WTC11 (cell line): ENCODE measurements around the gene MON1A. TPM values are rescaled to one million over a fixed set of nuclear protein-coding genes. Genes with fewer than 3 reads are reported as not detected.
"Not testable (repeated sequence)": the region's sequence is repeated elsewhere in the genome, so short reads cannot be mapped to it uniquely, and the experiment has no call there.

Source experiments
- ATAC-seq: fragments of 200-7000 bp; cut with Tn5 transposase; 2 replicates; pipeline ENCODE4 v1.10.0; 2021; ENCODE audit warnings: mild to moderate bottlenecking, moderate library complexity
- CTCF ChIA-PET: fragments of 300-600 bp; sonication (Branson Sonifier 250); formaldehyde crosslinking; loops from one replicate; lab custom pipeline; 2021; ENCODE audit warnings: antibody characterized with exemption; lab: Charles Lee
- POLR2A ChIA-PET: fragments of 350-600 bp; sonication (Branson Sonifier 250); formaldehyde crosslinking; loops from one replicate; lab custom pipeline; 2021; ENCODE audit warnings: antibody characterized with exemption; lab: Charles Lee
- DNase-seq: peaks from one replicate; pipeline ENCODE4 v3.0.0; 2021; ENCODE audit warnings: low spot score
- H3K27ac Mint-ChIP-seq: 2 replicates; pipeline ENCODE4 v1.8.0; 2021; ENCODE audit warnings: mixed read lengths
- H3K27me3 Mint-ChIP-seq: 2 replicates; pipeline ENCODE4 v1.8.0; 2021; ENCODE audit warnings: low read depth, mild to moderate bottlenecking, moderate library complexity, mixed read lengths
- H3K36me3 Mint-ChIP-seq: 2 replicates; pipeline ENCODE4 v1.8.0; 2021; ENCODE audit warnings: mixed read lengths
- H3K4me1 Mint-ChIP-seq: 2 replicates; pipeline ENCODE4 v1.8.0; 2022; ENCODE audit warnings: mixed read lengths
- H3K4me3 Mint-ChIP-seq: 2 replicates; pipeline ENCODE4 v1.8.0; 2021; ENCODE audit warnings: mild to moderate bottlenecking, moderate library complexity, mixed read lengths
- H3K9me3 Mint-ChIP-seq: 2 replicates; pipeline ENCODE4 v1.8.0; 2021; ENCODE audit warnings: mixed read lengths
- ELF4 ChIP-seq: sonication (generic); formaldehyde crosslinking; IDR thresholded peaks from 2 replicates; pipeline ENCODE4 v1.8.1; 2022; ENCODE audit warnings: low read depth, mild to moderate bottlenecking, moderate library complexity, missing genetic modification reagents
- ETV6 ChIP-seq: sonication (generic); formaldehyde crosslinking; IDR thresholded peaks from 2 replicates; pipeline ENCODE4 v1.8.1; 2022; ENCODE audit warnings: mild to moderate bottlenecking, missing genetic modification reagents
- FOXJ3 ChIP-seq: sonication (generic); formaldehyde crosslinking; IDR thresholded peaks from 2 replicates; pipeline ENCODE4 v1.9.0; 2021; ENCODE audit warnings: missing genetic modification reagents, mild to moderate bottlenecking, borderline replicate concordance
- IRF2 ChIP-seq: sonication (generic); formaldehyde crosslinking; IDR thresholded peaks from 2 replicates; pipeline ENCODE4 v1.8.0; 2022; ENCODE audit warnings: low read depth, missing genetic modification reagents, borderline replicate concordance
- MXD4 ChIP-seq: fragments of 250-450 bp; sonication (Bioruptor Pico); IDR thresholded peaks from 2 replicates; pipeline ENCODE4 v1.8.0; 2021; ENCODE audit warnings: mild to moderate bottlenecking, moderate library complexity, borderline replicate concordance
- NFATC4 ChIP-seq: fragments of 250-450 bp; sonication (Bioruptor Pico); IDR thresholded peaks from 2 replicates; pipeline ENCODE4 v1.9.0; 2021; ENCODE audit warnings: mild to moderate bottlenecking
- TP53 ChIP-seq: sonication (generic); formaldehyde crosslinking; IDR thresholded peaks from 2 replicates; pipeline ENCODE4 v1.8.1; 2023; ENCODE audit warnings: mild to moderate bottlenecking, missing genetic modification reagents
- ZNF121 ChIP-seq: sonication (generic); formaldehyde crosslinking; IDR thresholded peaks from 2 replicates; pipeline ENCODE4 v1.8.0; 2023; ENCODE audit warnings: missing genetic modification reagents
- total RNA-seq: library from RNA; stranded (reverse); gene quantifications from 3 replicates; pipeline ENCODE4 v1.2.3, GENCODE V29; 2021
- TF ChIP-seq, protein P1 (sequence below): fragments of 250-450 bp; sonication (Bioruptor Pico); IDR thresholded peaks from 2 replicates; pipeline ENCODE4 v1.8.0; 2021; ENCODE audit warnings: mild to moderate bottlenecking
- TF ChIP-seq, protein P2 (sequence below): sonication (generic); formaldehyde crosslinking; IDR thresholded peaks from 2 replicates; pipeline ENCODE4 v1.8.1; 2023; ENCODE audit warnings: mild to moderate bottlenecking, moderate library complexity, missing genetic modification reagents
- TF ChIP-seq, protein P3 (sequence below): fragments of 200-600 bp; IDR thresholded peaks from 2 replicates; pipeline ENCODE4 v1.8.0; 2022; ENCODE audit warnings: antibody characterized with exemption
- TF ChIP-seq, protein P4 (sequence below): fragments of 250-450 bp; sonication (Bioruptor Pico); IDR thresholded peaks from 2 replicates; pipeline ENCODE4 v2.1.2; 2022; ENCODE audit warnings: mild to moderate bottlenecking, moderate library complexity

The MON1A gene
- total RNA-seq, 1 experiment from 2014 or later: 8.6 TPM

DNA sequence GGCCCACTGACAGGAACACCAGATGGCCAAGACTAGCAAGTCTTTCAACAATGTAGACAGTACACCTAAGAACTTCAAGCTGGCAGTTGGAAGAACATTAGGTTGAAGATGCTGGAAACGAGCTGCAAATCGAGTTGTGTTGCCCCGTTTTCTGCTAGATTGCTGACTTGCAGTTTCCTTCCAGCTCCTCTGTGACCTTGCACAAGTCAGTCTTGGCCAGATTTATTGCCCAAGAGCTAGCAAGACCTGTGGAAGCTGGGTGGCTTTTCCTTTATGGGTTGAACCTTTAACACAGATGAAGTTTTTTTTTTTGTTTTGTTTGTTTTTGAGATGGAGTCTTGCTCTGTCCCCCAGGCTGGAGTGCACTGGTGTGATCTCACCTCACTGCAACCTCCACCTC, 7.5 kb upstream of the MON1A start:
- no peaks in the 10 kb centered on the region; the same call in 1 of the 2 replicates for H3K36me3 Mint-ChIP-seq
- ATAC-seq (no peak), DNase-seq (no peak)
- no peak overlapping the region for H3K27ac Mint-ChIP-seq
- no peak overlapping the region for H3K4me3 Mint-ChIP-seq
- H3K9me3 Mint-ChIP-seq: no peaks in the 10 kb centered on the region
- ChIA-PET POLR2A (no interaction called here), CTCF (interaction anchor here (1.4 kb wide), 1 partner anchor 98 kb away, joined by 4 read pairs; no protein-coding TSS in a partner anchor)
- TF ChIP-seq FOXJ3: no peak
- TF ChIP-seq, protein P1, sequence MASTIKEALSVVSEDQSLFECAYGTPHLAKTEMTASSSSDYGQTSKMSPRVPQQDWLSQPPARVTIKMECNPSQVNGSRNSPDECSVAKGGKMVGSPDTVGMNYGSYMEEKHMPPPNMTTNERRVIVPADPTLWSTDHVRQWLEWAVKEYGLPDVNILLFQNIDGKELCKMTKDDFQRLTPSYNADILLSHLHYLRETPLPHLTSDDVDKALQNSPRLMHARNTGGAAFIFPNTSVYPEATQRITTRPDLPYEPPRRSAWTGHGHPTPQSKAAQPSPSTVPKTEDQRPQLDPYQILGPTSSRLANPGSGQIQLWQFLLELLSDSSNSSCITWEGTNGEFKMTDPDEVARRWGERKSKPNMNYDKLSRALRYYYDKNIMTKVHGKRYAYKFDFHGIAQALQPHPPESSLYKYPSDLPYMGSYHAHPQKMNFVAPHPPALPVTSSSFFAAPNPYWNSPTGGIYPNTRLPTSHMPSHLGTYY: no peak
- TF ChIP-seq, protein P2, sequence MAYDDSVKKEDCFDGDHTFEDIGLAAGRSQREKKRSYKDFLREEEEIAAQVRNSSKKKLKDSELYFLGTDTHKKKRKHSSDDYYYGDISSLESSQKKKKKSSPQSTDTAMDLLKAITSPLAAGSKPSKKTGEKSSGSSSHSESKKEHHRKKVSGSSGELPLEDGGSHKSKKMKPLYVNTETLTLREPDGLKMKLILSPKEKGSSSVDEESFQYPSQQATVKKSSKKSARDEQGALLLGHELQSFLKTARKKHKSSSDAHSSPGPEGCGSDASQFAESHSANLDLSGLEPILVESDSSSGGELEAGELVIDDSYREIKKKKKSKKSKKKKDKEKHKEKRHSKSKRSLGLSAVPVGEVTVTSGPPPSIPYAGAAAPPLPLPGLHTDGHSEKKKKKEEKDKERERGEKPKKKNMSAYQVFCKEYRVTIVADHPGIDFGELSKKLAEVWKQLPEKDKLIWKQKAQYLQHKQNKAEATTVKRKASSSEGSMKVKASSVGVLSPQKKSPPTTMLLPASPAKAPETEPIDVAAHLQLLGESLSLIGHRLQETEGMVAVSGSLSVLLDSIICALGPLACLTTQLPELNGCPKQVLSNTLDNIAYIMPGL (CRISPR knock-in tag): no peak
- TF ChIP-seq, all 79 proteins: peak for 0
- no peaks in the 10 kb centered on the region; the same call in 1 of the 2 replicates for H3K27me3 Mint-ChIP-seq
- H3K4me1 Mint-ChIP-seq: peaks cover 8% of the 10 kb centered on the region

DNA sequence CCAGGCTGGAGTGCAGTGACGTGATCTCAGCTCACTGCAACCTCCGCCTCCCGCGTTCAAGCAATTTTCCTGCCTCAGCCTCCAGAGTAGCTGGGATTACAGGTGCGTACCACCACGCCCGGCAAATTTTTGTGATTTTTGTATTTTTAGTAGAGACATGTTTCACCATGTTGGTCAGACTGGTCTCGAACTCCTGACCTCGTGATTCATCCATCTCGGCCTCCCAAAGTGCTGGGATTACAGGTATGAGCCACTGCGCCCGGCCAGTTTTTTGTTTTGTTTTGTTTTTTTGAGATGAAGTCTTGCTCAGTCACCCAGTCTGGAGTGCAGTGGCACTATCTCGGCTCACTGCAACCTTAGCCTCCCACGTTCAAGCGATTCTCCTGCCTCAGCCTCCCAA, 2.7 kb upstream of the MON1A start:
- DNase-seq, CTCF ChIA-PET, H3K4me3 Mint-ChIP-seq, H3K27ac Mint-ChIP-seq, POLR2A ChIA-PET, ATAC-seq, H3K36me3 Mint-ChIP-seq, H3K9me3 Mint-ChIP-seq, H3K27me3 Mint-ChIP-seq: not testable (repeated sequence)
- H3K4me1 Mint-ChIP-seq: peaks cover 25% of the 10 kb centered on the region

DNA sequence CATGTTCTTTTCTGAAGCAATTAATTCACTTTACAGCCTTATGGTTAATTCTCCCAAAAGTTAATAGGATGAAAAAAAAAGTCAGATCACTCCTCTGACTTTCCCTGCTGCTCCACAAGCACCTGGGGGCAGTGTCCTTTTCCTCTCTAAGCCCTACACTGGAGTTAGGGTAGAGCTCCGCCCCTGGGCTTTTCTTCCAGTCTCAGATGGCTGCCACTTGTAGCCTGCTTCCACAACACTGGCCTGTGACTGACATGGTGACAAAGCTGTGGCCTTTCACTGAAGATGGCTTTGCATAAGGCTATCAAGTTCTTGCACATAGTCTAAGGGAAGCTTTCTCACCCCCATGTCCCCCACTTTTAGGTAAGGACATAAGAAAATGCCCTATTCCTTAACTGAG, 1.3 kb upstream of the MON1A start:
- Mint-ChIP-seq H3K27ac (peak overlapping the region; percentile 51), H3K27me3 (no peaks in the 10 kb centered on the region), H3K4me1 (peaks cover 25% of the 10 kb centered on the region), H3K4me3 (peak overlapping the region; percentile 54), H3K36me3 (no peaks in the 10 kb centered on the region), H3K9me3 (no peaks in the 10 kb centered on the region)
- CTCF ChIA-PET: interaction anchor here (0.5 to 3.3 kb wide), 14 partner anchors 9 to 315 kb away, joined by 3 to 88 read pairs (median 4); partner anchors contain the start of gene RBM6
- POLR2A ChIA-PET: interaction anchor here (0.8 to 2.6 kb wide), 2 partner anchors 9 to 107 kb away, joined by 7 to 31 read pairs; partner anchors contain the start of gene RBM6
- peak; percentile 74 for ATAC-seq
- peak; percentile 75 for DNase-seq
- TF ChIP-seq NFATC4 (CRISPR knock-in tag): no peak

DNA sequence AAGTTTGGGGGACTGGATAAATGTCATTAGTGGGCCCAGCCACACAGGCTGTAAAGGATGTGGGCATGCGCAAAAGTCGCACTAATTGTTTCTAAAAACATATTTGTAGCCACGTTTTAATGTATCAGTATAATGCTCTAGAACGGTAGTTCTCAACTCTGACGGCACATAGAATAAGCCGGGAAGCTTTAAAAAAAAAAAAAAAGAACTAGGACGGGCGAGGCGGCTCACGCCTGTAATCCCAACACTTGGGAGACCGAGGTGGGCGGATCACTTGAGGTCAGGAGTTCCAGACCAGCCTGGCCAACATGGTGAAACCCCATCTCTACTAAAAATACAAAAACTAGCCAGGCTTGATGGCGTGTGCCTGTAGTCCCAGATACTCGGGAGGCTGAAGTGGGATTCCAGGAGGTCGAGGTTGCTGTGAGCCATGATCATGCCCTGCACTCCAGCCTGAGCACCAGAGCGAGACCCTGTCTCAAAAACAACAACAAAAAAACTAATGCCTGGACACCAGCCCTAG, 618 bp upstream of the MON1A start:
- Mint-ChIP-seq H3K36me3 (no peaks in the 10 kb centered on the region), H3K27ac (peak overlapping the region; percentile 98), H3K27me3 (no peaks in the 10 kb centered on the region), H3K4me3 (peak overlapping the region; percentile 90), H3K9me3 (no peaks in the 10 kb centered on the region), H3K4me1 (peaks cover 25% of the 10 kb centered on the region)
- DNase-seq (no peak), ATAC-seq (no peak)
- TF ChIP-seq TP53 (CRISPR knock-in tag) (no peak), ZNF121 (CRISPR knock-in tag) (no peak), IRF2 (CRISPR knock-in tag) (no peak), MXD4 (no peak), ELF4 (CRISPR knock-in tag) (no peak), ETV6 (CRISPR knock-in tag) (no peak)
- TF ChIP-seq, protein P3, sequence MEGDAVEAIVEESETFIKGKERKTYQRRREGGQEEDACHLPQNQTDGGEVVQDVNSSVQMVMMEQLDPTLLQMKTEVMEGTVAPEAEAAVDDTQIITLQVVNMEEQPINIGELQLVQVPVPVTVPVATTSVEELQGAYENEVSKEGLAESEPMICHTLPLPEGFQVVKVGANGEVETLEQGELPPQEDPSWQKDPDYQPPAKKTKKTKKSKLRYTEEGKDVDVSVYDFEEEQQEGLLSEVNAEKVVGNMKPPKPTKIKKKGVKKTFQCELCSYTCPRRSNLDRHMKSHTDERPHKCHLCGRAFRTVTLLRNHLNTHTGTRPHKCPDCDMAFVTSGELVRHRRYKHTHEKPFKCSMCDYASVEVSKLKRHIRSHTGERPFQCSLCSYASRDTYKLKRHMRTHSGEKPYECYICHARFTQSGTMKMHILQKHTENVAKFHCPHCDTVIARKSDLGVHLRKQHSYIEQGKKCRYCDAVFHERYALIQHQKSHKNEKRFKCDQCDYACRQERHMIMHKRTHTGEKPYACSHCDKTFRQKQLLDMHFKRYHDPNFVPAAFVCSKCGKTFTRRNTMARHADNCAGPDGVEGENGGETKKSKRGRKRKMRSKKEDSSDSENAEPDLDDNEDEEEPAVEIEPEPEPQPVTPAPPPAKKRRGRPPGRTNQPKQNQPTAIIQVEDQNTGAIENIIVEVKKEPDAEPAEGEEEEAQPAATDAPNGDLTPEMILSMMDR: no peak
- TF ChIP-seq, protein P4, sequence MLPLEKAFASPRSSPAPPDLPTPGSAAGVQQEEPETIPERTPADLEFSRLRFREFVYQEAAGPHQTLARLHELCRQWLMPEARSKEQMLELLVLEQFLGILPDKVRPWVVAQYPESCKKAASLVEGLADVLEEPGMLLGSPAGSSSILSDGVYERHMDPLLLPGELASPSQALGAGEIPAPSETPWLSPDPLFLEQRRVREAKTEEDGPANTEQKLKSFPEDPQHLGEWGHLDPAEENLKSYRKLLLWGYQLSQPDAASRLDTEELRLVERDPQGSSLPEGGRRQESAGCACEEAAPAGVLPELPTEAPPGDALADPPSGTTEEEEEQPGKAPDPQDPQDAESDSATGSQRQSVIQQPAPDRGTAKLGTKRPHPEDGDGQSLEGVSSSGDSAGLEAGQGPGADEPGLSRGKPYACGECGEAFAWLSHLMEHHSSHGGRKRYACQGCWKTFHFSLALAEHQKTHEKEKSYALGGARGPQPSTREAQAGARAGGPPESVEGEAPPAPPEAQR: no peak
- ChIA-PET POLR2A (interaction anchor here (0.6 to 2.6 kb wide), 9 partner anchors 10 to 258 kb away, joined by 3 to 31 read pairs (median 4); partner anchors contain the start of genes INKA1 and RBM6), CTCF (interaction anchor here (0.9 to 3.3 kb wide), 34 partner anchors 10 to 460 kb away, joined by 3 to 88 read pairs (median 5); partner anchors contain the start of genes DAG1, INKA1, MST1R and RBM6)
